Heart right ventricle (tissue), 16 donors: Measurements from ENCODE around the gene RHCE. TPM values are rescaled to one million over a fixed set of nuclear protein-coding genes. Genes with fewer than 3 reads are reported as not detected.

Experiments
- ATAC-seq, 8 donors: fragments of 200-7000 bp; cut with Tn5 transposase; one replicate each; pipeline ENCODE4 v1.9.1; 2020; ENCODE audit warnings: mild to moderate bottlenecking in 8 of 8, moderate library complexity in 8 of 8, moderate number of reproducible peaks in 1 of 8
- DNase-seq, 2 donors: peaks; one replicate each; pipeline ENCODE4 v3.0.0-alpha.2; 2020
- H3K27ac ChIP-seq, 10 donors: fragments of 200-600 bp; sonication (generic) in 2 of 10; one replicate each; pipeline versions ENCODE4 v1.5.0 to v1.8.0; 2020 to 2022; ENCODE audit warnings: mild to moderate bottlenecking in 3 of 10
- H3K27me3 ChIP-seq, 7 donors: fragments of 200-600 bp; one replicate each; pipeline ENCODE4 v1.8.0; 2021 to 2022; ENCODE audit warnings: mild to moderate bottlenecking in 2 of 7
- H3K36me3 ChIP-seq, 9 donors: fragments of 200-600 bp; sonication (generic) in 1 of 9; one replicate each; pipeline versions ENCODE4 v1.5.0 to v1.8.0; 2020 to 2022; ENCODE audit warnings: mild to moderate bottlenecking in 2 of 9
- H3K4me1 ChIP-seq, 9 donors: fragments of 200-600 bp; sonication (generic) in 1 of 9; one replicate each; pipeline versions ENCODE4 v1.5.0 to v1.8.0; 2020 to 2022; ENCODE audit warnings: mild to moderate bottlenecking in 4 of 9
- H3K4me3 ChIP-seq, 10 donors: fragments of 200-600 bp; sonication (generic) in 2 of 10; one replicate each; pipeline versions ENCODE4 v1.5.0 to v1.8.0; 2020 to 2022; ENCODE audit warnings: mild to moderate bottlenecking in 7 of 10, moderate library complexity in 2 of 10
- H3K9me3 ChIP-seq, 11 donors: fragments of 200-600 bp in 10 of 11; sonication (generic) in 2 of 11; one replicate each; pipeline versions ENCODE4 v1.5.0 to v1.8.0; 2013 to 2022; ENCODE audit warnings: mild to moderate bottlenecking in 2 of 11, control low read depth in 1 of 11, moderate library complexity in 1 of 11
- CTCF ChIP-seq, 9 donors: fragments of 200-600 bp; sonication (generic) in 2 of 9; IDR thresholded peaks; one replicate each; pipeline versions ENCODE4 v1.5.0 to v1.8.0; 2021 to 2022; ENCODE audit warnings: antibody characterized with exemption in 9 of 9, mild to moderate bottlenecking in 5 of 9, moderate library complexity in 1 of 9
- WGBS, 2 donors: extraction: QIAGEN DNeasy Blood & Tissue Kit; methylation state at CpG; one replicate each; pipeline ENCODE4 v1.1.7; 2013; ENCODE audit warnings: inconsistent platforms in 1 of 2; 5-methylcytosine and 5-hydroxymethylcytosine counted together
- intact Hi-C, 10 donors: fragments of 100-400 bp; cut with DNase I; formaldehyde crosslinking; loops; one replicate each; pipeline versions ENCODE4 v1.11.1 to v1.14.2; 2022
- polyA plus RNA-seq, 2 donors: library from polyadenylated mRNA; stranded (reverse); fragments of 200-250 nt; gene quantifications; one replicate each; pipeline ENCODE4 v1.2.3, GENCODE V29; 2013
- total RNA-seq, 10 donors: library from RNA; stranded (reverse); fragmentation: NEBNext Ultra II Directional in 3 of 10; extraction: Animal tissue kit (Norgen Biotek cat#: 25700) in 3 of 10; gene quantifications; one replicate each; pipeline versions ENCODE4 v1.2.1 to v1.2.4, GENCODE V29; 2021 to 2023
- donor health status: Arrhythmogenic right ventricular cardiomyopathy.
- donor health status: ischemic (EF 13 %, LVEDD 7.1; RV severe dilation, severe dysfunction).
- donor health status: healthy with polysubstance abuse.
- donor health status: DM: no; HTN: yes; CAD: no.
- donor health status: DM: no; HTN: no; CAD: no.
- donor health status: ischemic (EF 25% LVEDD 6.9; RV normal size, moderate dysfunction).
- donor health status: ischemic (EF 25% LVEDD 5.7; RV mildly dilated, moderate dysfunction).
- donor health status: healthy.
- donor health status: DM: yes; HTN: yes; CAD: no.
- donor health status: Ischemic cardiomyopathy.
- donor health status: ischemic (EF 35%, LVEDD 5.7; RV mildly dilated, moderate dysfunction).
- donor health status: nonischemic (EF 11% LVEDD 7.7; RV severe dilation, severe dysfunction).
- donor health status: DM: yes; HTN: yes; CAD: no.
- donor health status: PGD.
- donor health status: ischemic (EF 29% LVEDD 5.4; RV normal size, mild dysfunction).
- donor health status: nonischemic (EF 23%, LVEDD 6.1; RV moderate dilation, normal function).

The RHCE gene
- total and polyA plus RNA-seq, 12 donors = 0.17 to 4.9 (median 0.92) TPM

GRCh38 chr1:25458541-25459298 is 38.1 kb upstream of the RHCE start:
- intact Hi-C loops = no loop called here
- Histone ChIP-seq H3K9me3 (no peaks in the 10 kb centered on the region), H3K27me3 (no peaks in the 10 kb centered on the region), H3K27ac (peak overlapping the region in 1 of 10 donors; percentile 19), H3K36me3 (peaks cover 0 to 75% (median 32%) of the 10 kb centered on the region in 9 donors), H3K4me3 (no peak overlapping the region), H3K4me1 (peaks cover 4 to 36% (median 21%) of the 10 kb centered on the region in 9 donors)
- DNase-seq (no peak), ATAC-seq (no peak)
- TF ChIP-seq CTCF (IDR thresholded peaks at IDR 0.05) = no peak
- WGBS, 2 donors = 79 to 80% methylated on average over 7 of the region's 7 CpGs

- Histone ChIP-seq H3K4me1 (peaks cover 0 to 15% (median under 1%) of the 10 kb centered on the region in 9 donors), H3K4me3 (no peak overlapping the region), H3K27ac (no peak overlapping the region), H3K36me3 (peaks cover 0 to 81% (median 32%) of the 10 kb centered on the region in 9 donors), H3K27me3 (no peaks in the 10 kb centered on the region), H3K9me3 (no peaks in the 10 kb centered on the region)
- WGBS, 2 donors = 88 to 92% methylated on average over 4 of the region's 4 CpGs
- DNase-seq (no peak), ATAC-seq (no peak)
- intact Hi-C loops = no loop called here
- no peak for TF ChIP-seq CTCF (IDR thresholded peaks at IDR 0.05)
Observed at GRCh38 chr1:25456502-25456901, 35.9 kb upstream of the RHCE start.

- no peaks in the 10 kb centered on the region for H3K9me3 ChIP-seq
- peaks cover 0 to 81% (median 11%) of the 10 kb centered on the region in 9 donors for H3K36me3 ChIP-seq
- 95 to 97% methylated on average over 3 of the region's 3 CpGs for WGBS, 2 donors
- no peaks in the 10 kb centered on the region for H3K27me3 ChIP-seq
- no peak for DNase-seq
- H3K27ac ChIP-seq = no peak overlapping the region
- ATAC-seq = no peak
- no peak for TF ChIP-seq CTCF (IDR thresholded peaks at IDR 0.05)
- intact Hi-C loops = no loop called here
- H3K4me3 ChIP-seq = no peak overlapping the region
- H3K4me1 ChIP-seq = peaks cover 0 to 10% (median 0%) of the 10 kb centered on the region in 9 donors
Observed at GRCh38 chr1:25451908-25452307, 31.3 kb upstream of the RHCE start.

- Histone ChIP-seq H3K4me3 (no peak overlapping the region), H3K4me1 (peaks cover 0 to 9% (median 4%) of the 10 kb centered on the region in 9 donors), H3K27ac (no peak overlapping the region), H3K27me3 (no peaks in the 10 kb centered on the region), H3K36me3 (peaks cover 0 to 74% (median 8%) of the 10 kb centered on the region in 9 donors), H3K9me3 (no peaks in the 10 kb centered on the region)
- TF ChIP-seq CTCF (IDR thresholded peaks at IDR 0.05) = no peak
- ATAC-seq (no peak), DNase-seq (no peak)
- 93 to 96% methylated on average over 2 of the region's 2 CpGs for WGBS, 2 donors
- intact Hi-C loops = no loop called here
Observed at GRCh38 chr1:25450891-25451290, 30.3 kb upstream of the RHCE start.
